Activated CD4-positive, alpha-beta T cell treated with anti-CD3 and anti-CD28 coated beads for 24 hours (primary cell): ENCODE measurements around the gene KAZN.

Experiments
- DNase-seq, 2 donors: peaks; one replicate each; pipeline ENCODE4 v3.0.0-alpha.2; 2020; ENCODE audit warnings: low read depth in 2 of 2

KAZN gene

DNA sequence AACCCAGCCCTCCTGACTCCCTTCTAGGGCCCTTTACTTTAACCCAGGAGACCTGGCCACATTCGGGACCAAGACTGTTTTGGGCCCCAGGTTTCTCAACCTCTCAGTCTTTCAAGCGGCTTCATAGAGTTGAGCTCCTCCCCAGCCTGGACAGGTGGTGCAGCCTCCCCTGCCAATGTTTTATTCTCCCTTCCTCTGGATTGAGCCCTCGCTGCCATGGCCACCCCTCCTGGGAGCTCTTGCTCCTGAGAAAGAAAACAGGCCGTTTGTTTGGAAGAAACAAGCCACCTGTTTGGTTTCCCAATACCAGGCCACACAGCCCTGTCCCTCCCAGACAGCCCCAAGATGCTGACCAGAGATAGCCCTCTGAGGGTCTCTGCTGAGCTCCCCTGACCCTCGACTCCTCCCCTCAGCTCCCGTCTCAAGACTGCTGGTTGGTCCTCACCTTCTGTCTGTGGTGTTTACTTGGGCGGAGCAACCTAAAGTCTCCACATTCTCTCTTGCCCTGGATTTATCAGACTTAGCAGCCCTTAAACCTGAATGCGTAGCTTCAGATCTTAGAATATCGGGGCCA, 558.4 kb downstream of the KAZN start:
- DNase-seq = no peak

DNA sequence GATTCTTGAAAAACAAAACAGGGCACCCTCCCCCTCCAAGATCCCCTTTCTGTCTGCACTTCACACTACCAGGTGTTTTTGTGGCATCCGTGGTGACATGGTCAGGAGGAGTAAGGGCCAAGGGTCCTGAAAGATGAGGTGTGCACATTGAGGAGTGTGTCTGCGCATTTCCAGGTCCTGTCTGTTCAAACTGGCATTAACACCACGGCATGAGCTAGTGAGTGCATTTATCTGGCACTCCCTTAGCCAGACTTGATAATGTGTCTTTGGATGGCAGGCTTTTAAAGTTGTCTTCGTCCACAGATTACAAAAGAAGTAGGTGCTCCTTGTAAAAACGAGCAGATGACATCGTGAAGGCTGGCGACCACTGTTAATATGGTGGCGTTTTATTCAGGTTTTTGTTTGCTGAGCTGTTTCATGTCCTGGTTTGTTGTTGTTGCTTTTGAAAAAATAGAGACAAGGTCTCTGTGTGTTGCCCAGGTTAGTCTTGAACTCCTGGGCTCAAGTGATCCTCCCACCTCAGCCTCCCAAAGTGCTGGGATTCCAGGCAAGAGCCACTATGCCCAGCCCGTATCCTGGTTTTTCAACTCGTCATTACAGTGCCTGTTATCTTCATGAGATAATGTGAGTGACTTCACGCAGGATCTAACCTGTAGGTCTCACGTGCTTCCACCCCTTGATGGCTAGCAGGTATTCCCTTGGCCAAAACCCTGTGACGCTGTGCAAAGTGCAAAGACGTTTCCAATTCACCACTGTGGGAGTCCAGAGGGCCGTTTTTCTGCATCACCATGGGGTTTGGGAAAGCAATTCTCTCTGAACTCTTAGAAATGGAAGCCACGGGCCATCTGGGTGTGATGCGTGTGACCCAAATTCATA, 559.3 kb downstream of the KAZN start:
- DNase-seq = no peak

DNA sequence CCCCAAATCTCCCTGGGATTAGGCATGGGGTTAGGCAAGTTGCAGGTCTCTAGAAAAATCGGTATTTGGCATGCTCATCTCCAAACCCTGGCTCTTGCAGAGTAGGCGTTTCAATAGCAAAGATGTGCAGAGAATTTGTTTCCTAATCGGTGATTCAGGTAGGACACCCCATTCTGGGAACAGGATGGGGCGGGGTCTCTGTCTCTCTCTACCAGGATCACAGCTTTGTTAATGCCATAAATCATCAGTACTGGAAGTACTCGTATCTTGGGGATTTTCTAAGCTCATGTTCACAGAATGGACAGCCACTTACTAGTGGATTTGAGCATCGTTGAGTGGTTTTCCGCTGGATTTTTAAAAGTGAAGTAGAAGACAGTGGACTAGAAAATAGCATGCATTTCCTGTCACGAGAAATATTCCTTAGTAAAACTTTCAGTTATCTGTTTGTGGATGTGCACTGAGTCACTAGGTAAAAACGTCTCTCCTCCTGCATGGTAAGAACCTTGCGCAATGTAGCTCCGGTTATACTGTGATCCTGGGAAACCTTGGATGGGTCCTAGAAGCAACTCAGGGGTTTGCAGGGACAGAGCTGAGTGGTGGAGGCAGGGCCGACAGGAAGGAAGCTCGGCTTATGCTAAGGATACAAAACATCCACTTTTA, 560.2 kb downstream of the KAZN start:
- no peak for DNase-seq

DNA sequence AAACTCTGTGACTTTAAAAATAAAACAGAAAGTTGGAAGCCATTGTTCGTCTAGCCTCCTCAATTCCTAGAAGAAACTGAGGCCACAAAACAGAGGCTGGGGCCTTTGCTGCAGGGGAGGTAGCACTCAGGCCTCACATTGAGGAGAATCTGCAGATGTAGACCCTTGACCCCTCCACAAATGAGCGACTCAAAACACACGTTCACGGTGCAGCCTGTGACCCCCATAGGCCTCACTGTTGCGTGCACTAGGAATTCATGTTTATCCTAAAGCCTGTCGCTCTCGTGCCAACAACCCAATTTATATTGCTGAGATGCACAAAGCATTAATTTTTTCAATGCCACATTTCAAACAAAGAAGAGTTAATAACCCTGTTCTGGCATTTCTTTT, 560.7 kb downstream of the KAZN start:
- no peak for DNase-seq

DNA sequence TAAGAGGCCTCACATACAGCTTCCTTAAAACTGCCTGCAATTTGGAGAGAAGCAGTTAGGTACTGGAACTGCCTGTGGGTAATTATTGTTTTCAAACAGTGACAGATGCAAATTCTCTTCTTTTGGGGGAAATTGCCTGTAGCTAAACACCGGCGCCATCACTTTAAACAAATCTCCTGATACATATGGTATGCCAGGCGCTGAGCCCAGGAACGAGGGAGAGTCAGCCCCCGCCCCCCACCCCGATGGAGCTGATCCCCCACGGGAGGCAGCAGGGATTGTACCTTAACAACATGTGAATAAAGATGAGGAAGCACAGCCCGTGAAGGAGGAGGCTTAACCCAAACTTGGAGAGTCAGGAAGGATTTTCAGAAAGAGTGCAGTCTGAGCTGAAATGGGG, 562.1 kb downstream of the KAZN start:
- DNase-seq = no peak

DNA sequence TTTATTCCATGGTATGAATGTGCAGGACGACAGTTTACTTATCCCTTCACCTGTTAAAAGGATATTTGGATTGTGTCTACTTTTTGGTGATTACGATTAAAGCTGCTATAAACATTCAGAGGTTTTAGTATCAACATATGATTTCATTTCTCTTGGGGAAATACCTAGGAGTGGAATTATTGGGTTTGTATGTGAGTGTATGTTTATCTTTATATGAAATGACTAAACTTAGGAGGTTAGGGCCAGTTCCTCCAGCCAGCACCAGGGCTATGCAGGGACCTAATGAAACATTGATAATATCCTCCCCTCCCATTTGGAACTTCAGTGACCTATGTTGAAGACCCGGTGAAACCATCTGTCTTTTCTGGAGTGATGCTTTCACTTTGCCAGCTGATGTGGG, 568.9 kb downstream of the KAZN start:
- no peak for DNase-seq
